Stimulated activated naive CD8-positive, alpha-beta T cell treated with anti-CD3 and anti-CD28 coated beads, Interleukin-15, Interleukin-2, amounts not matched to agents 100 ng/mL and 50 ng/mL, for 24 hours (primary cell): ENCODE measurements around the gene METRN.

ENCODE experiments used
- H3K27ac Mint-ChIP-seq: one replicate; pipeline ENCODE4 v1.8.0; 2021; ENCODE audit warnings: mild to moderate bottlenecking, mixed read lengths
- H3K27me3 Mint-ChIP-seq: one replicate; pipeline ENCODE4 v1.8.0; 2021; ENCODE audit warnings: mixed read lengths
- H3K36me3 Mint-ChIP-seq: one replicate; pipeline ENCODE4 v1.8.0; 2021; ENCODE audit warnings: low read depth, mixed read lengths
- H3K4me1 Mint-ChIP-seq: one replicate; pipeline ENCODE4 v1.8.0; 2021; ENCODE audit warnings: low read depth, mixed read lengths
- H3K4me3 Mint-ChIP-seq: one replicate; pipeline ENCODE4 v1.8.0; 2021; ENCODE audit warnings: mild to moderate bottlenecking, mixed read lengths
- H3K9me3 Mint-ChIP-seq: one replicate; pipeline ENCODE4 v1.8.0; 2021; ENCODE audit warnings: mixed read lengths

The METRN gene

GRCh38 chr16:694187-694862, 20.6 kb upstream of the METRN start:
- peak overlapping the region; percentile 47 for H3K4me3 Mint-ChIP-seq
- H3K4me1 Mint-ChIP-seq = peaks cover 30% of the 10 kb centered on the region
- peaks cover 3% of the 10 kb centered on the region for H3K27me3 Mint-ChIP-seq
- no peaks in the 10 kb centered on the region for H3K9me3 Mint-ChIP-seq
- H3K36me3 Mint-ChIP-seq = no peaks in the 10 kb centered on the region
- no peak overlapping the region for H3K27ac Mint-ChIP-seq

DNA sequence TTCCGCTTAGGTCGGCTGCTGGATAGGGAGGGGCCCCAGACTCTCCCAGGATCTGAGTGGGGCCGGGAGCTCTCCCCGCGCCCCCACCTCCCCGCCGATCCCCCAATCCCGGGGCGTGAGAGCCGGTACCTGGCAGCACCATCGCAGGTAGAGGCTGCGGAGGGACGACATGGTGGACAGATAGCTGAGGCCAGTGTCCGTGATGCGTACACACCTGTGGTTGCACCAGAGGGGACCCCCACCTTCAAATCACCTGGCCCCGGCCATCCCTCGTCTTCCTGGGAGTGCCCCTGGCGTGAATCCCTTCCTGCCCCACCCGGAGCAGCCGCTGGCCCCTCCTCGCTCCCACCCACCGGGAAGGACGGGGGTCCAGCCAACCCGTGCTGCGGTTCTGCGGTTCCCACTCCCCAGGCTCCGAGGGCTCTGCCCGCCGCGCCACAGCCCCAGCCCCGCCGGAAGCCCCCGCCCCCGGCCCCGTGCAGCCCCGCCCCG, 20.0 kb upstream of the METRN start:
- Mint-ChIP-seq H3K4me3 (peak overlapping the region; percentile 47), H3K4me1 (peaks cover 28% of the 10 kb centered on the region), H3K27me3 (peaks cover 3% of the 10 kb centered on the region), H3K9me3 (no peaks in the 10 kb centered on the region), H3K27ac (no peak overlapping the region), H3K36me3 (no peaks in the 10 kb centered on the region)

GRCh38 chr16:695355-696089, 19.4 kb upstream of the METRN start:
- Mint-ChIP-seq H3K27me3 (peaks cover 3% of the 10 kb centered on the region), H3K36me3 (no peaks in the 10 kb centered on the region), H3K4me3 (peak overlapping the region; percentile 74), H3K9me3 (no peaks in the 10 kb centered on the region), H3K27ac (peak overlapping the region; percentile 52), H3K4me1 (peaks cover 24% of the 10 kb centered on the region)

GRCh38 chr16:698911-699671, 15.8 kb upstream of the METRN start:
- Mint-ChIP-seq H3K27ac (no peak overlapping the region), H3K36me3 (no peaks in the 10 kb centered on the region), H3K4me1 (peaks cover 16% of the 10 kb centered on the region), H3K27me3 (peaks cover 24% of the 10 kb centered on the region), H3K4me3 (no peak overlapping the region), H3K9me3 (no peaks in the 10 kb centered on the region)

DNA sequence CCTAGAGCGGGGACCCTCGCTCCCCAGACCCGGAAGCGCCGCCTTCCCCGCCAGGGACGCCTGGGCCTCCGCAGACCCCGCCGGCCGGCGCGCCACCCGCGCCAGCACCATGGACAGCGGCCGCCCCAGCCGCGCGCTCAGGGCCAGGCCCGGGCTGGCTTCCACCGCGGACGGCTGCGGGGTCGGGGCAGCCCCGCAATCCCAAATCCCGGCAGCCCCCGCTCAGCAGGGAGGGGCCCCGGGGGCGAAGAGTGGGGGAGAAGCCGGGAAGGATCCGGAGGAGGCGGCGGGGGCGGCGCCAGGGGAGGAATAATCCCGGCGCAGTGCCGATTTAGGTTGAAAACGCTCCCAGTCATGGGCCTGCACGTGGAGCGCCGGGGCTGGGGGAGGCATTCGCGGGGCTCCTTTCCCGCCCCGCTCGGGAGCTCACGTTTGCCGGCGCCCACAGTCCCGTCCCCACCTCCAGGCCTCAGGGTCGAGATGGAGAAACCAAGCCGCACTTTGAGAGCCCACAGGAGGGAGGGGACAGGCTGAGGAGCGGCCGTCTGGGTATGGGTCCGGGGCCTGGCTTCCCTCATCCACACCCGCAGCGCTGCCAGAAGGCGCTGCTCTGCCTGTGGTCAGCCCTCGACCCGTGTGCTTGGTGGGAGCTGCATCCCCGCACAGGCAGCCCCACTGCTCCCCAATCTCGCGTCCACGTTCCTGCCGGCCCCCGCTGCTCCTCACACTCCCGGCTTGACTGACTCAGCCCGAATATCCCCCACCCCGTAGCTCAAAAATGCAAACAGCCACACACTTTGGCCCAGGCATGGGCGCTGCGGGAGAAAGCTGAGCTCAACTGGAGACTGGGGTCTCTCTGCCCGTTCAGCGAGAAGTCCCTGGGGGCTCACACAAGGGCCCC, 14.0 kb upstream of the METRN start:
- Mint-ChIP-seq H3K9me3 (no peaks in the 10 kb centered on the region), H3K4me1 (peaks cover 9% of the 10 kb centered on the region), H3K27ac (no peak overlapping the region), H3K36me3 (no peaks in the 10 kb centered on the region), H3K27me3 (peaks cover 24% of the 10 kb centered on the region), H3K4me3 (no peak overlapping the region)

DNA sequence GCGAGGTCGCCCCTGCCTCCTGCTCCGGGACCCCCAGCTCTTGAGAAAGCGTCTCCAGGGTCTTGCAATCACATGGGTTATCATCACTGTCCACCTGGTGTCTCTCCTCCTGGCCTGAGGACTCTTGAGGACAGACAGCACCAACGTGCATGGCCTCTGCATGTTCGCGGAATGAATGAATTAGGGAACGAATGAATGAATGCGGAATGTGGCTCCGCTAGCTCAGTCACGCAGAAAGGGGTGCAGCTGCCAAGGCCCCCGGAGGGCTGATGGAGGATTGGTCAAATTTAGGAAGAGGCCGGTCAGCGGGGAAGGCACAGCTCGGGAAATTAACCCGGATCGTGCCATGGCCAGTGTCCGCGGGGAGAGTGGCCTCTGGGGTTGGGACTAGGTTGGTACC, 12.6 kb upstream of the METRN start:
- no peak overlapping the region for H3K4me3 Mint-ChIP-seq
- H3K27ac Mint-ChIP-seq = no peak overlapping the region
- H3K27me3 Mint-ChIP-seq = peaks cover 35% of the 10 kb centered on the region
- H3K36me3 Mint-ChIP-seq = no peaks in the 10 kb centered on the region
- H3K4me1 Mint-ChIP-seq = peaks cover 3% of the 10 kb centered on the region
- H3K9me3 Mint-ChIP-seq = no peaks in the 10 kb centered on the region

DNA sequence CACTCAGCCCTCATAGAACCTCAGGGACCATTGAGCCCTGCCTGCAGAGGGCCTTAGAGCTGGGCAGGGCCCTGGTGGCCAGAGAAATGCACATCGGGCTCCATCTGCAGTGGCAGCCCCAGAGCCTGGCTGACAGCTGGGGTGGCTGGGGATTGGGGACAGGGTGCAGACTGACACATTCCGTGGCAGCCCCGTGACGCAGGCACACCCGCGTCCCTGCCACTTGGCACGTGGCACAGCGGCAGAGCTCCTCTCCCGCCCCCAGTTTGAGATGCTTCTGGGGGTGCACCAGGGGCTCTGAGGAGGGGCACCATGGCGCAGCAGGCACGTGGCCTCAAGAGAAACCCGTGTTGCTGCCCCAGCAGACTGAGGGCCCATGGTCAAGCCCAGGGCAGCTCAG, 11.5 kb upstream of the METRN start:
- peaks cover 3% of the 10 kb centered on the region for H3K4me1 Mint-ChIP-seq
- no peaks in the 10 kb centered on the region for H3K36me3 Mint-ChIP-seq
- H3K9me3 Mint-ChIP-seq = no peaks in the 10 kb centered on the region
- no peak overlapping the region for H3K27ac Mint-ChIP-seq
- H3K4me3 Mint-ChIP-seq = no peak overlapping the region
- peaks cover 42% of the 10 kb centered on the region for H3K27me3 Mint-ChIP-seq

- peaks cover 44% of the 10 kb centered on the region for H3K27me3 Mint-ChIP-seq
- H3K36me3 Mint-ChIP-seq = no peaks in the 10 kb centered on the region
- H3K4me3 Mint-ChIP-seq = no peak overlapping the region
- H3K4me1 Mint-ChIP-seq = peaks cover 3% of the 10 kb centered on the region
- H3K27ac Mint-ChIP-seq = no peak overlapping the region
- H3K9me3 Mint-ChIP-seq = no peaks in the 10 kb centered on the region
These were observed 10.9 kb upstream of the METRN start for GRCh38 chr16:704047-704446.

DNA sequence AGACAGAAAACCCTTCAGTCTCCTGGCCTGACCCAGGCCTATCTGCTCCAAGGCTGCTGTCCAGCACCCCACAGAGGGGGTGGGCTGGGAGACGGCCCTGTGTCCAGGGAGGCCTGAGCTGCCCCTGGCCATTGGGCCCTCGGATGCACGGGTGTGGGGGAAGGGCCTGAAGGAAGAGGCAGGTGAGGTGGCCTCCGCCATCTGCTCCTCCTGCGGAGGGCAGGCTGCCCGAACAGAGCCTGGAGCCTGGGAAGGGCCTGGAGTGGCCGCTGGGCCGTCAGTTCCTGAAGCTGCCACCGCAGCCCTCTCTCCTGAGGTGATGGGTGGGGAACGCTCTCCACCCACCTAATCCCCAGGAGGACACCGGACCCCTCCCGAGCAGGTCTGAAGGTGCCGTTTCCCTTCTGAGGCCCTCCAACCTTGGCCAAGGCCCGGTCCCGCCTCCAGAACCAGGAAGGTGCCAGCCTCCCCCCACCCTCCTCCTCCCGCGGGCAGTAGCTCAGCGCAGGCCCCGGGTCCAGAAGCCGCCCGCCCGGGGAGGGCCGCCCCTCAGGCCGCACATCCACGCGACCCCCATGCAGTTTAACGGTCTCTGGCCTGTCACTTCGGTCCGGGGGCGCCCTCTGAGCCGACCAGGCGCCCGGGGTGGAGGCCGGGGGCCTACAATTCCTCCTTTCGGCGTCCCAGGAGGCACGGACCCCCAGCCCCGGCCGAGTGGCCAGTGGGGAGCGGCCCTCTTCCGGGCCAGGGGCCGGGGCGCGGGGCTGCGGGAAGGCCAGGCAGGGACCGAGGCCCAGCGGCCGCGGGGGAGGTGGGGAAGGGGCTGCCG, 10.2 kb upstream of the METRN start:
- H3K27me3 Mint-ChIP-seq = peaks cover 50% of the 10 kb centered on the region

GRCh38 chr16:705431-706188, 9.3 kb upstream of the METRN start, which contains the start of gene FBXL16:
FBXL16 (minus strand) TSS chr16:705801; CDS start chr16:697405, 8,396 bp downstream.
- Mint-ChIP-seq H3K4me1 (no peaks in the 10 kb centered on the region), H3K9me3 (no peaks in the 10 kb centered on the region), H3K4me3 (no peak within 1 kb of the TSS), H3K27me3 (peaks cover 57% of the 10 kb centered on the region), H3K27ac (no peak within 1 kb of the TSS), H3K36me3 (no peaks in the 10 kb centered on the region)

More for the DNA sequence above, 10.2 kb upstream of the METRN start:
- H3K9me3 Mint-ChIP-seq = no peaks in the 10 kb centered on the region
- no peak overlapping the region for H3K4me3 Mint-ChIP-seq
- no peak overlapping the region for H3K27ac Mint-ChIP-seq
- no peaks in the 10 kb centered on the region for H3K36me3 Mint-ChIP-seq
- H3K4me1 Mint-ChIP-seq = no peaks in the 10 kb centered on the region

- Mint-ChIP-seq H3K27me3 (peaks cover 54% of the 10 kb centered on the region), H3K4me1 (no peaks in the 10 kb centered on the region), H3K4me3 (no peak overlapping the region), H3K9me3 (no peaks in the 10 kb centered on the region), H3K27ac (no peak overlapping the region), H3K36me3 (no peaks in the 10 kb centered on the region)
These were observed 8.5 kb upstream of the METRN start for GRCh38 chr16:706189-707061.

DNA sequence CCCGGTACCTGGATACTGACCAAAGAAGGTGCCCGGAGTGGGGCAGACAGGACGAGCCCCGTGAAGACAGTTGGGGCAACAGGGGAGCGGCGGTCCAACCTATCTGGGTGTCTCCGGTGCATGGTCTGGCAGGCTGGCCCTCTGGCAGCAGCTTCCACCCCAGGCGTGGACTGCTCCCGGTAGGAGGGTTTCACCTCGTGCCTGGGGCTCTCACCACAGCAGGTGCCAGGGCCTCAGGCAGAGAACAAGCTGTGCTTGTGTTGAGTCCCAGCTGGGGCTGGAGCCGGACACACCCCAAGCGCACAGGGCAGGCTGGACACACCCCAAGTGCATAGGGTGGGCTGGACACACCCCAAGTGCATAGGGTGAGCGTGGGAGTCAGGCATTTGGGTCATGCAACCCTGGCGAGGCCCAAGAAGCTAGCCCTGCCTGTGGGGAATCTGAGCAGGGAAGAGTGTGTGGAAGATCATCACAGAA, 7.8 kb upstream of the METRN start:
- H3K4me1 Mint-ChIP-seq = no peaks in the 10 kb centered on the region
- H3K27ac Mint-ChIP-seq = no peak overlapping the region
- peaks cover 48% of the 10 kb centered on the region for H3K27me3 Mint-ChIP-seq
- no peaks in the 10 kb centered on the region for H3K36me3 Mint-ChIP-seq
- H3K4me3 Mint-ChIP-seq = no peak overlapping the region
- H3K9me3 Mint-ChIP-seq = no peaks in the 10 kb centered on the region
